HG03039 (cell line): ENCODE data around the gene UPF3A.
"Not testable (repeated sequence)": the region's sequence is repeated elsewhere in the genome, so short reads cannot be mapped to it uniquely, and the experiment has no call there.

ENCODE experiments used
- ATAC-seq: cut with Tn5 transposase; IDR thresholded peaks from one replicate; pipeline ENCODE4 v1.9.1; 2021; ENCODE audit warnings: mild to moderate bottlenecking, moderate library complexity; ENCODE audit not compliant: unreplicated experiment

Gene UPF3A

DNA sequence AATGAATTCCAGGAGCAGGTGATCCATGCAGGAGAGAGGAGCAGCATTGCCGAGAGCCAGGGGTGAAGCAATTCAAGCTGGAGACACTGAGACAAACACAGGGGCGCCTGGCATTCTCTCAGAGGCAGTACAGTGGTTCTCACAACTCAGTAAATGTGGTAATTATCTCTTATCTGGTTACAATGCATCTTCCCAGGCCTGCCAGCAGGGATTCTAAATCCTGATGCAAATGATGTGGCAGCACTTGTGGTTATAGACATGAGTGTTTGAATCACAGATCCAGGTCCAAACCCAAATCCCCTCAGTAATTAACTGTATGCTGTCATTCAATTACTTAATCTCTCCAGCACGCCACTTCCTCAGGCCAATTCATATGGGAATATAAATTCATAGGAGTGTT, 52.5 kb downstream of the UPF3A start:
- not testable (repeated sequence) for ATAC-seq

- ATAC-seq, result no peak
Observed at GRCh38 chr13:114334305-114335053, 53.1 kb downstream of the UPF3A start.

- ATAC-seq, result not testable (repeated sequence)
Observed at GRCh38 chr13:114336457-114336856, 55.1 kb downstream of the UPF3A start.

GRCh38 chr13:114338959-114339358, 57.6 kb downstream of the UPF3A start:
- ATAC-seq, result no peak

- no peak for ATAC-seq
Observed at GRCh38 chr13:114339857-114340534, 58.6 kb downstream of the UPF3A start.

GRCh38 chr13:114341003-114341777, 59.8 kb downstream of the UPF3A start:
- ATAC-seq, result no peak

DNA sequence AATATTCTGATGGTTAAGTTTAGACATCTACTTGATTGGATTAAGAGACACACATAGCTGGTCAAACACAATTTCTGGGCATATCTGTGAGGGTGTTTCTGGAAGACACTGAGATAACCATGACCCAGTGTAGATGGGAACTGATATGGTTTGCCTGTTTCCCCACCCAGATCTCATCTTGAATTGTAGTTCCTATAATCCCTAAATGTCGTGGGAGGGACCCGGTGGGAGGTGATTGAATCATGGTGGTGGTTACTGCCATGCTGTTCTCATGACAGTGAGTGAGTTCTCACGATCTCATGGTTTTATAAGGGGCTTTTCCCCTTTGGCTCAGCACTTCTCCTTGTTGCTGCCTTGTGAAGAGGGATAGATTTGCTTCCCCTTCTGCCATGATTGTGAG, 65.9 kb downstream of the UPF3A start:
- not testable (repeated sequence) for ATAC-seq

GRCh38 chr13:114352763-114353162, 71.4 kb downstream of the UPF3A start:
- ATAC-seq, result not testable (repeated sequence)

GRCh38 chr13:114353382-114353781, 72.0 kb downstream of the UPF3A start:
- not testable (repeated sequence) for ATAC-seq
